GM23248 (cell line): ENCODE measurements around the gene PHF21B. TPM values are rescaled to one million over a fixed set of nuclear protein-coding genes. Genes with fewer than 3 reads are reported as not detected.

Experiments
- DNase-seq: peaks from one replicate; pipeline ENCODE4 v3.0.0-alpha.2; 2015
- H2AFZ ChIP-seq: fragments of 200-600 bp; sonication (generic); 2 replicates; pipeline ENCODE4 v1.6.1; 2016; ENCODE audit warnings: antibody characterized with exemption
- H3F3A ChIP-seq: fragments of 200-600 bp; sonication (generic); 2 replicates; pipeline ENCODE4 v1.6.1; 2016; ENCODE audit warnings: mild to moderate bottlenecking, antibody characterized with exemption, mixed run types; ENCODE audit not compliant: insufficient read depth
- H3K27ac ChIP-seq: fragments of 200-600 bp; sonication (generic); 2 replicates; pipeline ENCODE4 v1.5.1; 2016; ENCODE audit warnings: mild to moderate bottlenecking
- H3K27me3 ChIP-seq: fragments of 200-600 bp; sonication (generic); replicated peaks from 2 replicates; pipeline ENCODE4 v1.6.1; 2016; ENCODE audit warnings: mild to moderate bottlenecking; ENCODE audit not compliant: insufficient read depth
- H3K36me3 ChIP-seq: fragments of 200-600 bp; sonication (generic); 2 replicates; pipeline ENCODE4 v1.6.1; 2016; ENCODE audit warnings: low read depth, mild to moderate bottlenecking
- H3K4me1 ChIP-seq: fragments of 200-600 bp; sonication (generic); 2 replicates; pipeline ENCODE4 v1.6.1; 2016; ENCODE audit warnings: mild to moderate bottlenecking; ENCODE audit not compliant: insufficient read depth
- H3K4me2 ChIP-seq: fragments of 200-600 bp; sonication (generic); one replicate; pipeline ENCODE4 v1.6.1; 2016; ENCODE audit warnings: mild to moderate bottlenecking; ENCODE audit not compliant: unreplicated experiment
- H3K4me3 ChIP-seq: fragments of 200-600 bp; sonication (generic); 2 replicates; pipeline ENCODE4 v1.5.1; 2016; ENCODE audit warnings: mild to moderate bottlenecking
- H3K79me2 ChIP-seq: fragments of 200-600 bp; sonication (generic); 2 replicates; pipeline ENCODE4 v1.6.1; 2016; ENCODE audit warnings: mild to moderate bottlenecking; ENCODE audit not compliant: insufficient read depth
- H3K9ac ChIP-seq: fragments of 200-600 bp; sonication (generic); 2 replicates; pipeline ENCODE4 v1.6.1; 2016; ENCODE audit warnings: mild to moderate bottlenecking
- H3K9me2 ChIP-seq: fragments of 200-600 bp; sonication (generic); 2 replicates; pipeline ENCODE4 v1.6.1; 2016; ENCODE audit warnings: mixed run types, mild to moderate bottlenecking, moderate library complexity; ENCODE audit not compliant: insufficient read depth
- H3K9me3 ChIP-seq: fragments of 200-600 bp; sonication (generic); one replicate; pipeline ENCODE4 v1.6.1; 2017; ENCODE audit warnings: low read depth
- H4K20me1 ChIP-seq: fragments of 200-600 bp; sonication (generic); 2 replicates; pipeline ENCODE4 v1.6.0; 2016; ENCODE audit not compliant: insufficient read depth
- EZH2 ChIP-seq: fragments of 200-600 bp; sonication (generic); IDR thresholded peaks from 2 replicates; pipeline ENCODE4 v1.6.1; 2018; ENCODE audit warnings: antibody characterized with exemption, mild to moderate bottlenecking; ENCODE audit not compliant: insufficient read depth, poor library complexity, severe bottlenecking
- EZH2phosphoT487 ChIP-seq: fragments of 200-600 bp; sonication (generic); IDR thresholded peaks from 2 replicates; pipeline ENCODE4 v1.6.1; 2018; ENCODE audit warnings: antibody characterized with exemption, moderate library complexity, mild to moderate bottlenecking, low read depth; ENCODE audit not compliant: insufficient read depth
- WGBS, 2 experiments: methylation state at CpG; one replicate each; pipeline ENCODE4 v1.1.6; 2015 to 2017; ENCODE audit warnings: low lambda C conversion rate in 2 of 2, low coverage in 1 of 2; ENCODE audit errors: missing lambda C conversion rate in 2 of 2; 5-methylcytosine and 5-hydroxymethylcytosine counted together
- in situ Hi-C: fragments of 300-500 bp; cut with MboI; formaldehyde crosslinking; loops from 2 replicates; pipeline ENCODE4 v1.15.0; 2020
- polyA plus RNA-seq: library from polyadenylated mRNA; unstranded; fragments of >200 nt; fragmentation: Nextera tagmentation; extraction: Ambion mirVana; gene quantifications from 2 replicates; pipeline ENCODE4 v1.2.1, GENCODE V29; 2016
- total RNA-seq: library from RNA; depleted of rRNA; stranded (reverse); fragments of >200 nt; shearing (Covaris generic); gene quantifications from 2 replicates; pipeline ENCODE4 v1.2.3, GENCODE V29; 2014

PHF21B gene
- total and polyA plus RNA-seq, 2 experiments from 2014 or later: not detected

GRCh38 chr22:44878483-44879300, 131.1 kb downstream of the PHF21B start:
- Histone ChIP-seq H2AFZ (no peak overlapping the region), H3K27me3 (no peaks in the 10 kb centered on the region; the same call in 1 of the 2 replicates), H3K79me2 (no peaks in the 10 kb centered on the region), H3K4me2 (no peak overlapping the region), H3K9ac (no peak overlapping the region), H3K27ac (no peak overlapping the region), H4K20me1 (no peaks in the 10 kb centered on the region), H3K9me2 (no peaks in the 10 kb centered on the region), H3K4me1 (no peaks in the 10 kb centered on the region), H3K9me3 (no peaks in the 10 kb centered on the region), H3K36me3 (no peaks in the 10 kb centered on the region), H3F3A (no peaks in the 10 kb centered on the region), H3K4me3 (no peak overlapping the region)
- no peak for DNase-seq
- 56 to 60% methylated on average over 14 of the region's 14 CpGs for WGBS, 2 experiments
- TF ChIP-seq EZH2phosphoT487 (no peak), EZH2 (no peak)
- in situ Hi-C loops: no loop called here

- 56 to 61% methylated on average over 4 of the region's 4 CpGs for WGBS, 2 experiments
- H3F3A ChIP-seq: no peaks in the 10 kb centered on the region
Measured at GRCh38 chr22:44876921-44877320, 132.9 kb downstream of the PHF21B start.

GRCh38 chr22:44871782-44872181, 138.0 kb downstream of the PHF21B start:
- Histone ChIP-seq H4K20me1 (no peaks in the 10 kb centered on the region), H3K36me3 (no peaks in the 10 kb centered on the region), H3K4me3 (no peak overlapping the region), H3K4me2 (no peak overlapping the region), H3K27ac (no peak overlapping the region), H3K27me3 (no peaks in the 10 kb centered on the region; the same call in 1 of the 2 replicates), H3K4me1 (no peaks in the 10 kb centered on the region), H2AFZ (no peak overlapping the region), H3K9me3 (no peaks in the 10 kb centered on the region), H3K9ac (no peak overlapping the region), H3F3A (no peaks in the 10 kb centered on the region), H3K9me2 (no peaks in the 10 kb centered on the region), H3K79me2 (no peaks in the 10 kb centered on the region)
- DNase-seq: no peak
- 36 to 52% methylated on average over 3 of the region's 3 CpGs for WGBS, 2 experiments
- in situ Hi-C loops: no loop called here
- TF ChIP-seq EZH2phosphoT487 (no peak), EZH2 (no peak)

More at GRCh38 chr22:44876921-44877320, 132.9 kb downstream of the PHF21B start:
- no peaks in the 10 kb centered on the region for H3K9me2 ChIP-seq
- no peak overlapping the region for H3K9ac ChIP-seq
- no peak overlapping the region for H3K27ac ChIP-seq
- H2AFZ ChIP-seq: no peak overlapping the region
- no peaks in the 10 kb centered on the region; the same call in 1 of the 2 replicates for H3K27me3 ChIP-seq
- H3K4me1 ChIP-seq: no peaks in the 10 kb centered on the region
- no peaks in the 10 kb centered on the region for H3K79me2 ChIP-seq
- in situ Hi-C loops: no loop called here
- H4K20me1 ChIP-seq: no peaks in the 10 kb centered on the region
- no peak for TF ChIP-seq EZH2
- no peaks in the 10 kb centered on the region for H3K9me3 ChIP-seq
- H3K36me3 ChIP-seq: no peaks in the 10 kb centered on the region
- H3K4me3 ChIP-seq: no peak overlapping the region
- no peak for DNase-seq
- H3K4me2 ChIP-seq: no peak overlapping the region

GRCh38 chr22:44870021-44870420, 139.8 kb downstream of the PHF21B start:
- Histone ChIP-seq H3K36me3 (no peaks in the 10 kb centered on the region), H3F3A (no peaks in the 10 kb centered on the region), H2AFZ (no peak overlapping the region), H3K9me3 (no peaks in the 10 kb centered on the region), H3K27me3 (no peaks in the 10 kb centered on the region), H3K27ac (no peak overlapping the region), H3K9ac (no peak overlapping the region), H3K4me3 (no peak overlapping the region), H4K20me1 (no peaks in the 10 kb centered on the region), H3K9me2 (no peaks in the 10 kb centered on the region), H3K4me2 (no peak overlapping the region), H3K4me1 (no peaks in the 10 kb centered on the region), H3K79me2 (no peaks in the 10 kb centered on the region)
- peak; percentile 52 for DNase-seq
- TF ChIP-seq EZH2phosphoT487 (no peak), EZH2 (no peak)
- in situ Hi-C loops: no loop called here
- 59 to 61% methylated on average over 5 of the region's 5 CpGs for WGBS, 2 experiments
